K562 (cell line): ENCODE results near the gene SART3. TPM values are rescaled to one million over a fixed set of nuclear protein-coding genes. Genes with fewer than 3 reads are reported as not detected.
A peak's percentile ranks its signal among the peaks of the same experiment; 100 is the strongest.

Experiments used
- FOXO4 ChIP-seq: fragments of 450-650 bp; formaldehyde crosslinking; IDR thresholded peaks from 2 replicates; pipeline ENCODE4 v1.4.0; 2020; ENCODE audit warnings: mild to moderate bottlenecking, moderate library complexity
- HIVEP1 ChIP-seq: fragments of 250-450 bp; sonication (Bioruptor Pico); IDR thresholded peaks from 2 replicates; pipeline ENCODE4 v1.4.0; 2020; ENCODE audit warnings: mild to moderate bottlenecking
- HLTF ChIP-seq: fragments of 450-650 bp; IDR thresholded peaks from 2 replicates; pipeline ENCODE4 v1.6.1; 2016
- MEIS2 ChIP-seq: fragments of 450-650 bp; IDR thresholded peaks from 2 replicates; pipeline ENCODE4 v1.6.1; 2014; ENCODE audit warnings: mild to moderate bottlenecking; ENCODE audit not compliant: partially characterized antibody
- RCOR1 ChIP-seq, 2 experiments: IDR thresholded peaks; 2 replicates each; pipeline ENCODE4 v1.6.1; 2012; ENCODE audit warnings: low read depth in 2 of 2, low read length in 2 of 2, borderline replicate concordance in 1 of 2, improper control_type of control experiment in 1 of 2
- SIX5 ChIP-seq, 2 experiments: IDR thresholded peaks; 2 replicates each; pipeline ENCODE4 v1.6.1; 2011; ENCODE audit warnings: low read length in 2 of 2, borderline replicate concordance in 1 of 2, low read depth in 1 of 2, mild to moderate bottlenecking in 1 of 2, moderate library complexity in 1 of 2; ENCODE audit not compliant: insufficient read depth in 1 of 2
- SRF ChIP-seq, 2 experiments: fragments of 250-450, 450-650 bp in 1 of 2; sonication (Bioruptor Pico) in 1 of 2; sonication (generic) in 1 of 2; formaldehyde crosslinking; IDR thresholded peaks; 2 replicates each; pipeline versions ENCODE4 v1.5.0 to v1.5.1; 2020 to 2022; ENCODE audit warnings: mild to moderate bottlenecking in 1 of 2, missing genetic modification reagents in 1 of 2
- YY1 ChIP-seq, 3 experiments: IDR thresholded peaks; 2 replicates each; pipeline ENCODE4 v1.6.1; 2011; ENCODE audit warnings: low read length in 2 of 3, mild to moderate bottlenecking in 2 of 3, moderate library complexity in 2 of 3, borderline replicate concordance in 1 of 3, control low read depth in 1 of 3, low read depth in 1 of 3; ENCODE audit not compliant: insufficient read depth in 3 of 3, insufficient replicate concordance in 2 of 3, control insufficient read depth in 1 of 3, insufficient read length in 1 of 3; ENCODE audit errors: extremely low read depth in 1 of 3
- polyA plus RNA-seq, 8 experiments: library from polyadenylated mRNA; depleted of rRNA in 4 of 8; stranded (reverse) in 5 of 8; unstranded in 3 of 8; fragments of >200 nt; fragmentation: Nextera tagmentation in 2 of 8; fragmentation: Illumina TruSeq in 1 of 8; extraction: Ambion mirVana in 2 of 8; extraction: Trizol in 1 of 8; gene quantifications; 2 replicates each; pipeline versions ENCODE4 v1.2.1 to v1.2.3, GENCODE V29; 2011 to 2014; ENCODE audit warnings: inconsistent platforms in 1 of 8, missing spikeins in 1 of 8
- total RNA-seq, 7 experiments: library from RNA; depleted of rRNA in 6 of 7; stranded (reverse); fragments of >200 nt in 6 of 7; fragmentation: Illumina TruSeq in 2 of 7; extraction: Trizol in 2 of 7; gene quantifications; 2 replicates each; pipeline versions ENCODE4 v1.2.1 to v1.2.3, GENCODE V29; 2011 to 2021; ENCODE audit warnings: low replicate concordance in 1 of 7
- TF ChIP-seq, protein P1 (sequence below): IDR thresholded peaks from 3 replicates; pipeline ENCODE4 v1.6.1; 2011; ENCODE audit warnings: borderline replicate concordance, mild to moderate bottlenecking, moderate library complexity; ENCODE audit not compliant: insufficient read length; ENCODE audit errors: extremely low read depth
- TF ChIP-seq, protein P2 (sequence below), 3 experiments: fragments of 200-800 bp in 1 of 3; fragments of 250-450 bp in 1 of 3; fragments of 450-650 bp in 1 of 3; sonication (Bioruptor Pico) in 1 of 3; sonication (Bioruptor generic) in 1 of 3; formaldehyde crosslinking in 1 of 3; IDR thresholded peaks; 2 replicates each; pipeline versions ENCODE4 v1.6.1 to v1.8.0; 2016 to 2022; ENCODE audit warnings: mild to moderate bottlenecking in 2 of 3, missing genetic modification characterization in 2 of 3, missing compliant biosample characterization in 1 of 3, moderate library complexity in 1 of 3

The SART3 gene
- total and polyA plus RNA-seq, 9 of the 15 experiments (the other 6 are each of a cell fraction or from before 2014, with no cell fraction given): 8.9 to 167 (median 56.7) TPM

DNA sequence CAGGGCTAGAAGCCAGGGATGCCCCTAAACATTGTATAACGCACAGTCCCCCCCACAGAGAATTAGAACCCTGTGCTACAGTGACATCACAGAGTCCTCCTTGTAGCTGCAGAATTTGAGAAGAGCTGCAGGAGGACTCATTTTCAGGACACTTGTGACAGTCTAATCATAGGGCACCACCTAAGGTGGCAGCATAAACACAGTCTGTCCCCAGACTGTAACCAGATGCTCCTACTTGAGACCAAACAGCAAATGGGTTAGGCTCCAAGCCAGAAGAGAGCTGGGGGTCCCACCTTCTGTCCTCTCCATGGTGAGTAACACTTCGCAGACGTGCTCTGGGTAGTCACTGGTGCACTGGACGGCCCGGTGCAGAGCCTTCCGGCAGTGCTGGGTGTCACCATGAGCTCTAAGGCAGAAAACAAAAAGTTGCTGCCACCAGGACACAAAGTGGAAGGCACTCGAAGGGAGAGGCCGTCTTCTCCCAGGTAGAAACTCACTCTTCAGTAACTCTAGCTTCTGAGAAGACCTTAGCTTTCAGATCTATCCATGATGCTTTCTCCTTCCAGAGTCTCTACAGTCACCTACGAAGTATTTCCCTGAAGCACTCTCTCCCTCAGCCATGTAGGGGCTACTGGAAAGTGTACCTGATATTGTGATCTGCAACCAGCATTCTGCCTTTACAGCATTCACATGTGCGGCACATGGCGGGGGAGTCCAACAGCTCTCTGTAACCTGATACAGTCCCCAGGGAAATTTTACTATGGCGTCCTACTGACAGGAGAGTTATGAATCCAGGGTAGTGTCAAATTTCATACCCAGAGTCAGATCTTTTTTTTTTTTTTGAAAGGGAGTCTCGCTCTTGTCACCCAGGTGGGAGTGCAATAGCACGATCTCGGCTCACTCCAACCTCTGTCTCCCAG lies 28.8 kb downstream of the SART3 start (continued):
- TF ChIP-seq, protein P1, sequence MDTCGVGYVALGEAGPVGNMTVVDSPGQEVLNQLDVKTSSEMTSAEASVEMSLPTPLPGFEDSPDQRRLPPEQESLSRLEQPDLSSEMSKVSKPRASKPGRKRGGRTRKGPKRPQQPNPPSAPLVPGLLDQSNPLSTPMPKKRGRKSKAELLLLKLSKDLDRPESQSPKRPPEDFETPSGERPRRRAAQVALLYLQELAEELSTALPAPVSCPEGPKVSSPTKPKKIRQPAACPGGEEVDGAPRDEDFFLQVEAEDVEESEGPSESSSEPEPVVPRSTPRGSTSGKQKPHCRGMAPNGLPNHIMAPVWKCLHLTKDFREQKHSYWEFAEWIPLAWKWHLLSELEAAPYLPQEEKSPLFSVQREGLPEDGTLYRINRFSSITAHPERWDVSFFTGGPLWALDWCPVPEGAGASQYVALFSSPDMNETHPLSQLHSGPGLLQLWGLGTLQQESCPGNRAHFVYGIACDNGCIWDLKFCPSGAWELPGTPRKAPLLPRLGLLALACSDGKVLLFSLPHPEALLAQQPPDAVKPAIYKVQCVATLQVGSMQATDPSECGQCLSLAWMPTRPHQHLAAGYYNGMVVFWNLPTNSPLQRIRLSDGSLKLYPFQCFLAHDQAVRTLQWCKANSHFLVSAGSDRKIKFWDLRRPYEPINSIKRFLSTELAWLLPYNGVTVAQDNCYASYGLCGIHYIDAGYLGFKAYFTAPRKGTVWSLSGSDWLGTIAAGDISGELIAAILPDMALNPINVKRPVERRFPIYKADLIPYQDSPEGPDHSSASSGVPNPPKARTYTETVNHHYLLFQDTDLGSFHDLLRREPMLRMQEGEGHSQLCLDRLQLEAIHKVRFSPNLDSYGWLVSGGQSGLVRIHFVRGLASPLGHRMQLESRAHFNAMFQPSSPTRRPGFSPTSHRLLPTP: no peak
- TF ChIP-seq MEIS2 (peak; percentile 93), FOXO4 (CRISPR knock-in tag) (no peak), HIVEP1 (CRISPR knock-in tag) (no peak), RCOR1 (IDR thresholded peaks at IDR 0.05; ENCODE audit: borderline replicate concordance in 1 of 2, low read depth in 2 of 2, low read length in 2 of 2) (peak in 1 of 2 experiments; percentile 13; a peak in 1 of 4 replicates), HLTF (no peak), SRF (CRISPR knock-in tag; IDR thresholded peaks at IDR 0.05) (no peak), YY1 (IDR thresholded peaks at IDR 0.05; ENCODE audit: borderline replicate concordance in 1 of 3, control insufficient read depth in 1 of 3, extremely low read depth in 1 of 3, insufficient read depth in 3 of 3, insufficient read length in 1 of 3, insufficient replicate concordance in 2 of 3, low read depth in 1 of 3, low read length in 2 of 3) (peak in 1 of 3 experiments; percentile 42), SIX5 (IDR thresholded peaks at IDR 0.05; ENCODE audit: borderline replicate concordance in 1 of 2, insufficient read depth in 1 of 2, low read depth in 1 of 2, low read length in 2 of 2) (peak in 1 of 2 experiments; percentile 20; a peak in 1 of 4 replicates)
- TF ChIP-seq, protein P2, sequence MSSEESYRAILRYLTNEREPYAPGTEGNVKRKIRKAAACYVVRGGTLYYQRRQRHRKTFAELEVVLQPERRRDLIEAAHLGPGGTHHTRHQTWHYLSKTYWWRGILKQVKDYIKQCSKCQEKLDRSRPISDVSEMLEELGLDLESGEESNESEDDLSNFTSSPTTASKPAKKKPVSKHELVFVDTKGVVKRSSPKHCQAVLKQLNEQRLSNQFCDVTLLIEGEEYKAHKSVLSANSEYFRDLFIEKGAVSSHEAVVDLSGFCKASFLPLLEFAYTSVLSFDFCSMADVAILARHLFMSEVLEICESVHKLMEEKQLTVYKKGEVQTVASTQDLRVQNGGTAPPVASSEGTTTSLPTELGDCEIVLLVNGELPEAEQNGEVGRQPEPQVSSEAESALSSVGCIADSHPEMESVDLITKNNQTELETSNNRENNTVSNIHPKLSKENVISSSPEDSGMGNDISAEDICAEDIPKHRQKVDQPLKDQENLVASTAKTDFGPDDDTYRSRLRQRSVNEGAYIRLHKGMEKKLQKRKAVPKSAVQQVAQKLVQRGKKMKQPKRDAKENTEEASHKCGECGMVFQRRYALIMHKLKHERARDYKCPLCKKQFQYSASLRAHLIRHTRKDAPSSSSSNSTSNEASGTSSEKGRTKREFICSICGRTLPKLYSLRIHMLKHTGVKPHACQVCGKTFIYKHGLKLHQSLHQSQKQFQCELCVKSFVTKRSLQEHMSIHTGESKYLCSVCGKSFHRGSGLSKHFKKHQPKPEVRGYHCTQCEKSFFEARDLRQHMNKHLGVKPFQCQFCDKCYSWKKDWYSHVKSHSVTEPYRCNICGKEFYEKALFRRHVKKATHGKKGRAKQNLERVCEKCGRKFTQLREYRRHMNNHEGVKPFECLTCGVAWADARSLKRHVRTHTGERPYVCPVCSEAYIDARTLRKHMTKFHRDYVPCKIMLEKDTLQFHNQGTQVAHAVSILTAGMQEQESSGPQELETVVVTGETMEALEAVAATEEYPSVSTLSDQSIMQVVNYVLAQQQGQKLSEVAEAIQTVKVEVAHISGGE (CRISPR knock-in tag; IDR thresholded peaks at IDR 0.05): no peak
